ENCODE data around the gene SRXN1.

The SRXN1 gene

GRCh38 chr20:638579-638978, 14.4 kb downstream of the SRXN1 start:
- no peak for TF ChIP-seq FOXK2 (IDR thresholded peaks at IDR 0.05)
- TF ChIP-seq L3MBTL2 (conservative IDR thresholded peaks at IDR 0.05), result no peak
- no peak for TF ChIP-seq FOXA1 (IDR thresholded peaks at IDR 0.05)
- TF ChIP-seq BHLHE40 (IDR thresholded peaks at IDR 0.05; ENCODE audit: borderline replicate concordance), result no peak
- TF ChIP-seq FOXM1 (IDR thresholded peaks at IDR 0.05; ENCODE audit: borderline replicate concordance), result no peak
- TF ChIP-seq SUZ12 (IDR thresholded peaks at IDR 0.05), result no peak
- no peak for TF ChIP-seq ZNF384 (IDR thresholded peaks at IDR 0.05)
- TF ChIP-seq TARDBP (IDR thresholded peaks at IDR 0.05), result no peak
- ChIA-PET CTCF (interaction anchor here (1.7 kb wide), 1 partner anchor 9 kb away, joined by 3 read pairs; no protein-coding TSS in a partner anchor), POLR2A (no interaction called here)
- DNase-seq (ENCODE audit: extremely low spot score), result no peak

- no peak for DNase-seq (ENCODE audit: extremely low spot score)
- CTCF ChIA-PET, result no interaction called here
- POLR2A ChIA-PET, result interaction anchor here (0.8 kb wide), 1 partner anchor 82 kb away, joined by 3 read pairs; no protein-coding TSS in a partner anchor
- TF ChIP-seq L3MBTL2 (conservative IDR thresholded peaks at IDR 0.05) (no peak), FOXA1 (IDR thresholded peaks at IDR 0.05) (no peak), ARNT (IDR thresholded peaks at IDR 0.05) (no peak), SP1 (IDR thresholded peaks at IDR 0.05) (no peak), PKNOX1 (IDR thresholded peaks at IDR 0.05) (no peak), HDGF (IDR thresholded peaks at IDR 0.05; ENCODE audit: borderline replicate concordance) (no peak), LEF1 (IDR thresholded peaks at IDR 0.05; ENCODE audit: borderline replicate concordance) (no peak), NFRKB (IDR thresholded peaks at IDR 0.05) (no peak), BHLHE40 (IDR thresholded peaks at IDR 0.05; ENCODE audit: borderline replicate concordance) (no peak), FOXK2 (IDR thresholded peaks at IDR 0.05) (no peak), FOXM1 (IDR thresholded peaks at IDR 0.05; ENCODE audit: borderline replicate concordance) (no peak), TARDBP (IDR thresholded peaks at IDR 0.05) (no peak), SUZ12 (IDR thresholded peaks at IDR 0.05) (no peak), CTBP1 (IDR thresholded peaks at IDR 0.05; ENCODE audit: borderline replicate concordance) (no peak), ZNF384 (IDR thresholded peaks at IDR 0.05) (no peak), ELF4 (IDR thresholded peaks at IDR 0.05) (no peak)
Observed at GRCh38 chr20:637559-637958, 15.4 kb downstream of the SRXN1 start.

GRCh38 chr20:635893-636338, 17.1 kb downstream of the SRXN1 start:
- TF ChIP-seq TARDBP (IDR thresholded peaks at IDR 0.05), result no peak
- ChIA-PET CTCF (interaction anchor here (0.7 to 2.1 kb wide), 2 partner anchors 10 to 11 kb away, joined by 3 to 7 read pairs; no protein-coding TSS in a partner anchor), POLR2A (no interaction called here)
- no peak for DNase-seq (ENCODE audit: extremely low spot score)

GRCh38 chr20:635028-635892, 17.7 kb downstream of the SRXN1 start:
- CTCF ChIA-PET, result interaction anchor here (0.7 to 2.1 kb wide), 2 partner anchors 10 kb away, joined by 3 to 7 read pairs; no protein-coding TSS in a partner anchor

GRCh38 chr20:634148-634925, 18.7 kb downstream of the SRXN1 start:
- ChIA-PET CTCF (no interaction called here), POLR2A (no interaction called here)
- TF ChIP-seq TARDBP (IDR thresholded peaks at IDR 0.05), result no peak
- DNase-seq (ENCODE audit: extremely low spot score), result no peak

More at GRCh38 chr20:635028-635892, 17.7 kb downstream of the SRXN1 start:
- TF ChIP-seq SP1 (IDR thresholded peaks at IDR 0.05), result no peak
- no peak for TF ChIP-seq FOXA1 (IDR thresholded peaks at IDR 0.05)
- no peak for TF ChIP-seq L3MBTL2 (conservative IDR thresholded peaks at IDR 0.05)
- no peak for TF ChIP-seq ARNT (IDR thresholded peaks at IDR 0.05)
- no peak for TF ChIP-seq CTBP1 (IDR thresholded peaks at IDR 0.05; ENCODE audit: borderline replicate concordance)
- TF ChIP-seq SUZ12 (IDR thresholded peaks at IDR 0.05), result no peak
- POLR2A ChIA-PET, result no interaction called here
- DNase-seq (ENCODE audit: extremely low spot score), result no peak

GRCh38 chr20:631101-631500, 21.9 kb downstream of the SRXN1 start:
- CTCF ChIA-PET, result no interaction called here
- TF ChIP-seq CTBP1 (IDR thresholded peaks at IDR 0.05; ENCODE audit: borderline replicate concordance), result no peak
- TF ChIP-seq LEF1 (IDR thresholded peaks at IDR 0.05; ENCODE audit: borderline replicate concordance), result no peak
- TF ChIP-seq L3MBTL2 (conservative IDR thresholded peaks at IDR 0.05), result no peak
- TF ChIP-seq FOXK2 (IDR thresholded peaks at IDR 0.05), result no peak
- no peak for TF ChIP-seq ARNT (IDR thresholded peaks at IDR 0.05)
- TF ChIP-seq FOXM1 (IDR thresholded peaks at IDR 0.05; ENCODE audit: borderline replicate concordance), result no peak
- no peak for TF ChIP-seq SUZ12 (IDR thresholded peaks at IDR 0.05)
- TF ChIP-seq NFRKB (IDR thresholded peaks at IDR 0.05), result no peak

GRCh38 chr20:626579-626978, 26.4 kb downstream of the SRXN1 start:
- TF ChIP-seq SUZ12 (IDR thresholded peaks at IDR 0.05) (no peak), FOXK2 (IDR thresholded peaks at IDR 0.05) (no peak), HDGF (IDR thresholded peaks at IDR 0.05; ENCODE audit: borderline replicate concordance) (no peak)
- no peak for DNase-seq (ENCODE audit: extremely low spot score)
- ChIA-PET POLR2A (no interaction called here), CTCF (no interaction called here)

More at GRCh38 chr20:631101-631500, 21.9 kb downstream of the SRXN1 start:
- POLR2A ChIA-PET, result no interaction called here
- no peak for DNase-seq (ENCODE audit: extremely low spot score)

Data from HEK293T (cell line).